Omental fat pad (tissue), 4 donors: Measurements from ENCODE around the gene TSHZ3. TPM values are rescaled to one million over a fixed set of nuclear protein-coding genes. Genes with fewer than 3 reads are reported as not detected.

Experiments used
- ATAC-seq: fragments of 150-250 bp; one replicate; pipeline ENCODE4 v1.9.1; 2016; ENCODE audit warnings: mild to moderate bottlenecking, moderate library complexity; ENCODE audit not compliant: low FRiP score
- DNase-seq: peaks from one replicate; pipeline ENCODE4 v3.0.0-alpha.2; 2019; ENCODE audit warnings: low spot score
- CTCF ChIP-seq, 3 donors: fragments of 450-650 bp; IDR thresholded peaks; one replicate each; pipeline ENCODE4 v1.5.1; 2016 to 2017; ENCODE audit warnings: antibody characterized with exemption in 3 of 3, mild to moderate bottlenecking in 3 of 3, moderate library complexity in 2 of 3
- total RNA-seq, 4 donors: library from RNA; depleted of rRNA; stranded (reverse); fragments of >200 nt; gene quantifications; one replicate each; pipeline ENCODE4 v1.1.0, GENCODE V29; 2016

TSHZ3 gene
- total RNA-seq, 4 donors from 2014 or later = 6.3 to 10.6 (median 10.4) TPM

GRCh38 chr19:31255831-31256592, 93.2 kb downstream of the TSHZ3 start:
- DNase-seq (no peak), ATAC-seq (no peak)
- TF ChIP-seq CTCF (IDR thresholded peaks at IDR 0.05) = no peak

- TF ChIP-seq CTCF (IDR thresholded peaks at IDR 0.05) = no peak
- DNase-seq (no peak), ATAC-seq (no peak)
These were observed 93.9 kb downstream of the TSHZ3 start for GRCh38 chr19:31255174-31255799.

GRCh38 chr19:31254611-31255010, 94.6 kb downstream of the TSHZ3 start:
- DNase-seq (no peak), ATAC-seq (no peak)
- TF ChIP-seq CTCF (IDR thresholded peaks at IDR 0.05) = no peak

GRCh38 chr19:31254180-31254551, 95.1 kb downstream of the TSHZ3 start:
- TF ChIP-seq CTCF (IDR thresholded peaks at IDR 0.05) = no peak
- DNase-seq (no peak), ATAC-seq (no peak)

GRCh38 chr19:31253526-31254179, 95.6 kb downstream of the TSHZ3 start:
- TF ChIP-seq CTCF (IDR thresholded peaks at IDR 0.05) = no peak
- ATAC-seq (no peak), DNase-seq (no peak)

- no peak for TF ChIP-seq CTCF (IDR thresholded peaks at IDR 0.05)
- DNase-seq (no peak), ATAC-seq (no peak)
These were observed 96.8 kb downstream of the TSHZ3 start for GRCh38 chr19:31252441-31252840.
